Fibroblast of lung (primary cell): ENCODE measurements around the gene SIAH2.
A peak's percentile ranks its signal among the peaks of the same experiment; 100 is the strongest.

Experiments
- EZH2 ChIP-seq: IDR thresholded peaks from 2 replicates; pipeline ENCODE4 v1.5.1; 2012; ENCODE audit warnings: low read length, control low read depth, mild to moderate bottlenecking; ENCODE audit errors: missing control alignments
- TF ChIP-seq, protein P1 (sequence below), 2 donors: IDR thresholded peaks in 1 of 2; conservative IDR thresholded peaks in 1 of 2; 1 replicate in 1 of 2; 2 replicates in 1 of 2; pipeline ENCODE4 v1.5.1; 2011 to 2012; ENCODE audit warnings: low read length in 2 of 2, control low read depth in 1 of 2, inconsistent platforms in 1 of 2, low read depth in 1 of 2, mild to moderate bottlenecking in 1 of 2

DNA sequence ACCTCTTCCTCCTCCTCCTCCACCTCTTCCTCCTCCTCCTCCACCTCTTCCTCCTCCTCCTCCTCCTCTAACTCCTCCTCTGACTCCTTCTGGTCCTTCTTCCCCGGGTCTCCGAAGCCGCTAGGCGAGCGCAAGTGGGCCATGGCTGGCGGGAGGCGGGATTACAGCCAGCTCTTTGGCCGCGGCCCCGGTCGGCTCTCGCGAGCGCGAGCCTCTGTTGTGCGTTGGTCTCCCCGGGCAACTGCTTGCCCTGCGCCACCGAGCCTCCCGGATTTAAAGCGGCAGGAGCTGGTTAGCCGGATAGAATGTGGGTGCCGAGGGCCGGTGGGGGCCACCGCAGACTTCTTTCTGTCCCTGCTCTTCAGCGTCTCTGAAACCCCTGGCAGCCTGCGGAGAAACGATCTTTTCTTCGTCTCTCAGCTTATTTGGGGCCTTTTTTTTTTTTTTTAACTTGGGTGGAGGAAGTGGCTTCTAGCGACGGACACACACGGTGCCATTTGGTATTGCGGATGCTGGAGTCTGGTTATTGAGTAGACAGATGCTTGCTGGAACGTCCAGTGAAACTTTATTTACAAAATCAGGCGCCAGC, 59.1 kb downstream of the SIAH2 start, which contains the start of gene ERICH6:
- TF ChIP-seq, protein P1, sequence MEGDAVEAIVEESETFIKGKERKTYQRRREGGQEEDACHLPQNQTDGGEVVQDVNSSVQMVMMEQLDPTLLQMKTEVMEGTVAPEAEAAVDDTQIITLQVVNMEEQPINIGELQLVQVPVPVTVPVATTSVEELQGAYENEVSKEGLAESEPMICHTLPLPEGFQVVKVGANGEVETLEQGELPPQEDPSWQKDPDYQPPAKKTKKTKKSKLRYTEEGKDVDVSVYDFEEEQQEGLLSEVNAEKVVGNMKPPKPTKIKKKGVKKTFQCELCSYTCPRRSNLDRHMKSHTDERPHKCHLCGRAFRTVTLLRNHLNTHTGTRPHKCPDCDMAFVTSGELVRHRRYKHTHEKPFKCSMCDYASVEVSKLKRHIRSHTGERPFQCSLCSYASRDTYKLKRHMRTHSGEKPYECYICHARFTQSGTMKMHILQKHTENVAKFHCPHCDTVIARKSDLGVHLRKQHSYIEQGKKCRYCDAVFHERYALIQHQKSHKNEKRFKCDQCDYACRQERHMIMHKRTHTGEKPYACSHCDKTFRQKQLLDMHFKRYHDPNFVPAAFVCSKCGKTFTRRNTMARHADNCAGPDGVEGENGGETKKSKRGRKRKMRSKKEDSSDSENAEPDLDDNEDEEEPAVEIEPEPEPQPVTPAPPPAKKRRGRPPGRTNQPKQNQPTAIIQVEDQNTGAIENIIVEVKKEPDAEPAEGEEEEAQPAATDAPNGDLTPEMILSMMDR (conservative IDR thresholded peaks at IDR 0.05 in 1 of 2, IDR thresholded peaks at IDR 0.05 in 1 of 2; ENCODE audit: low read depth in 1 of 2, low read length in 2 of 2) = peak in 1 of 2 donors; percentile 8
- TF ChIP-seq EZH2 = no peak
